NCI-H2227 (cell line): ENCODE results near the gene RIPOR3.
"Not testable (repeated sequence)": the region's sequence is repeated elsewhere in the genome, so short reads cannot be mapped to it uniquely, and the experiment has no call there.

ENCODE experiments used
- DNase-seq: peaks from one replicate; lab custom pipeline; 2025; ENCODE audit not compliant: unreplicated experiment; lab: John Stamatoyannopoulos, UW

RIPOR3 gene

DNA sequence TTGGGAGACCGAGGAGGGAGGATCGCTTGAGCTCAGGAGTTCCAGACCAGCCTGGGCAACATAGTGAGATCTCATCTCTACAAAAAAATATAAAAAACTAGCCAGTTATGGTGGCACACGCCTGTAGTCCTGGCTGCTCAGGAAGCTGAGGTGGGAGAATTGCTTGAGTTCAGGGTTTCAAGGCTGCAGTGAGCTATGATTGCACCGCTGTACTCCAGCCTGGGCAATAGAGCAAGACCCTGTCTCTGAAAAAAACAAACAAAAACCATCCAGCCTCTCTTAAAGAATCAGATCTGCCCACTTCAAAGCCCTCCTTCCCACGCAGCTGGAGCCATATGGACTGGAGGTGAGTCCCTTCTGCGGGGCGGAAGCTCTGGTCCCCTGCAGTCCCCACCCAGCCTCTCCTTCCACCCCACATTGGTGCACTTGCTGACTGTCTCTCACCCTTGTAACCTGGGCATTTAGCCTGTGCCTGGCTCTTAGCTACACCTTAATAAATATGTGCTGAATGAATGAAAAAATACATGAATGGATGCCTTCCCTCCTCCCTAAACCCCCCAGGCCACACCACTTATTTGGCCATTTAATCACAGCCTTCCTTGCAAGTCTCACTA, 32.9 kb upstream of the RIPOR3 start:
- DNase-seq: peak; percentile 35

DNA sequence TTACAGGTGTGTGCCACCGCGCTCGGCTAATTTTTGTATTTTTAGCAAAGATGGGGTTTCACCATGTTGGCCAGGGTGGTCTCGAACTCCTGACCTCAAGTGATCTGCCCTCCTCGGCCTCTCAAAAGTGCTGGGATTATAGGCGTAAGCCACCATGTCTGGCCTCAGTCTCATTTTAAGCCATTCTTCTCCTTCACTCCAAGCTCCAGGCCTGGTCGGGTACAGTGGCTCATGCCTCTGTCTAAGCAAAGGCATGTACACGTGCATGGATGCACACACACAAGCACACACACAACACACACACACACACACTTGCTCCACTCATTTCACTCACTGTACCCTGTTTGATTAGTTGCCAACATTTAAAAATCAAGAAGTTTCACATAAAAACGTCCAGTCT, 32.3 kb upstream of the RIPOR3 start:
- no peak for DNase-seq

DNA sequence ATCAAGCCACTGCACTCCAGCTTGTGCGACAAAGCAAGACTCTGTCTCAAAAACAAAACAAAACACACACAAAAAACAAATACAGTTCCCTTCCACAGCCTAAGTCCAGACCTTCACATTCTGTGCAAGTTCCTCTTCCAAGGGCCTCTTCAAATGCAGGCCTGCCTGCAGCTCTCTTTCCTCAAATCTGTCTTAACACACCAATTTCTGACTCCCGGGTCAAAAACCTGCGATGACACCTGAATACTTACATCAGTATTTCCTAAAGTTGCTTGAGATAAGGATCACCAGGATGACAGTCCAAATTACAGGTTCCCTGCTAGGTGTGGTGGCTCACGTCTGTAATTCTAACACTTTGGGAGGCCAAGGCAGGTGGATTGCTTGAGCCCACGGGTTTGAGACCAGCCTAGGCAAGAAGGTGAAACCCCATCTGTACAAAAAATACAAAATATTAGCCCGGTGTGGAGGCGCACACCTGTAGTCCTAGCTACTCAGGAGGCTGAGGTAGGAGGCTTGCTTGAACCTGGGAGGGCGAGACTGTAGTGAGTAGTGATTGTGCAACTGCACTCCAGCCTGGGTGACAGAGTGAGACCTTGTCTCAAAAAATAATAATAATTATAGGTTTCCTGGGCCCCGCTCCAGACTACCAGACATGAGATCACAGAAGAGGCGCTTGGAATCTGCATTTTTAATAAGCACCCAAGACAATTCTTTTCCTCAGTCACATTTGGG, 31.2 kb upstream of the RIPOR3 start:
- no peak for DNase-seq

DNA sequence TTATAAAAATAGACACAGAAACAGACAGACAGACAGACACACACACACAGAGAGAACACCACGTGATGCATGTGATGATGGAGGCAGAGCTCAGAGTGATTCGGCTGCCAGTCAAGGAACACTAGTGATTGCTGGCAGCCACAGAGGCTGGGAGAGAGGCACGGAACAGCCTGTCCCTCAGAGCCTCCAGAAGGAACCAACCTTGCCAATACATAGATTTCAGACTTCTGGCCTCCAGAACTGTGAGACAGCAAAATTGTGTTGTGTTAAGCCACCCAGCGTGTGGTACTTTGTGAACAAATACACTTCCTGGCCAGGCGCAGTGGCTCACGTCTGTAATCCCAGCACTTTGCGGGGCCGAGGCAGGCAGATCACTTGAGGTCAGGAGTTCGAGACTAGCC, 30.5 kb upstream of the RIPOR3 start:
- DNase-seq: no peak

DNA sequence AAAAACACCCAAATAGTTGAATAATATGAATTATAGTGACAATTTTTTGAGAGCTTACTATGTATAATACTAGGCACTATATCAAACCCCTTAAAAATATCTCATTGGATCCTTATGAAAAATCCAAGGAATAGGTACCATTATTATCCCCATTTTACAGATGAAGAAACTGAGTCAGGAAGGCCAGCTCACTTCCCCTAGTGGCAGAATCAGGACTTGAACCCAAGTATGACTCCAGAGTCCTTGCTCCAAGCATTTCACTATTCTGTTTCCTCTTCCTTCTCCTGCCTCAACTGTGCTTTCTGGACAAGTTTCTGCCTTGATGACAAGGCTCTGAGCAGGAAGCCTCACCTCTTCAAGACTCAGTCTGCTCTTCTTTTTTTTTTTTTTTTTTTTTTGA, 29.2 kb upstream of the RIPOR3 start:
- no peak for DNase-seq

DNA sequence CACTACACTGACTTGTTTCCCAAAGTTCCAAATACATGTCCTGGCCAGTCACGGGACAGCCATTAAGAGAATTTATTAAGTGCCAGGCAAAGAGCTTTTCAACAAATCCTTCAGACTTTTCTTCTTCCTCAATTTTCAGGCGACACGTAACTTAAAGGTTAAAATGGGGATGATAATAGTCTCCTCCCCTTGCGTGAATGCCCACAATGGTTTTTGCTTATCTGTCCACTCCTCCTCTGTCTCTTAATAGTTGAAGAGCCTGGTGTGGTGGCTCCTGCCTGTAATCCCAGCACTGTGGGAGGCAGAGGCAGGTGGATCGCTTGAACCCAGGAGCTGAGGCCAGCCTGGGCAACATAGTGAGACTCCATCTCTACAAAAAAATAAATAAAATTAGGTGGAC, 28.7 kb upstream of the RIPOR3 start:
- no peak for DNase-seq

DNA sequence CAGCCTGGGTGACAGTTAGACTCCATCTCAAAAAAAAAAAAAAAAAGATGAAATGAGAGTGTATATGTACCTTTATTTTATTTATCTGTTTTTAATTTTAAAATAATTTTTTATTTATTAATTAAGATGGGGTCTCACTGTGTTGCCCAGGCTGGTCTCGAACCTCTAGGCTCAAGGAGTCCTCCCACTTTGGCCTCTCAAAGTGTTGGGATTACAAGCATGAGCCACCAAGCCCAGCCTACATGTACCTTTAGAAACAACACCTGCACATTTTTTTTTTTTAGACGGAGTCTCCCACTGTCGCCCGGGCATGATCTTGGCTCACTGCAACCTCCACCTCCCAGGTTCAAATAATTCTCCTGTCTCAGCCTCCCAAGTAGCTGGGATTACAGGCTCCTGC, 28.0 kb upstream of the RIPOR3 start:
- DNase-seq: no peak

DNA sequence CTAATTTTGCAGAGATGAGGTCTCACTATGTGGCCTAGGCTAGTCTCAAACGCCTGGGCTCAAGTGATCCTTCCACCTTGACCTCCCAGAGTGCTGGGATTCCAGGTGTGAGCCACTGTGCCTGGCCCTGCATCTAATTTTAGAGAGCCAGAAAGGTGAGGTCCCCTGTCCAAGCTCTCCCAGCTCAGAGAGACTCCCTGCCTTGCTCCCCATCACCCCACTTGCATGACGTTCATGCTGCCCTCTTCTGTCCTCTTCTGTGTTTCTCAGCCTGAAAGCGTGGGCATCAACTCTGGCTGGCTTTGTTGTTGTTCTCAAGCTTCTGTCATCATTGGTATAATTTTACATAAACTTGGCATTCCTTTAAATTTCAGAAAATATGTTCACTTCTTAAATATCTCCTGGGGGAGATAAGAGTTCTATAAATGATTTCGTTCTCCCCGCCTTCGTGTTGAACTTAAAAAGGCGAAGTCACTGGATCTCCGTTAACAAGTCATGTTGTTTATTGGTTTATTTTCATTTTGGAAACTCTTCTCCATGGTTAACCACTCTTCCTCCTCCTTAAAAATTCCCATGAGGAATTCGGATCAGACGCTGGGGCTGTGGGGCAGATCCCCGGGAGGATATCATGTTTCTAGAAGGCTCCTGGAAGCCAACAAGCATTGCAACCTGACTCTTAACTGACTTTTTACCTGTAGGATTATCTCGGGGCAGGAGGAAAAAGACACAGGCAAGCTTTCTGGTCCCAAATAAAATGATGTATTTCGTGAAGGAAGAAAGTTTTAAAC, 26.8 kb upstream of the RIPOR3 start:
- no peak for DNase-seq

DNA sequence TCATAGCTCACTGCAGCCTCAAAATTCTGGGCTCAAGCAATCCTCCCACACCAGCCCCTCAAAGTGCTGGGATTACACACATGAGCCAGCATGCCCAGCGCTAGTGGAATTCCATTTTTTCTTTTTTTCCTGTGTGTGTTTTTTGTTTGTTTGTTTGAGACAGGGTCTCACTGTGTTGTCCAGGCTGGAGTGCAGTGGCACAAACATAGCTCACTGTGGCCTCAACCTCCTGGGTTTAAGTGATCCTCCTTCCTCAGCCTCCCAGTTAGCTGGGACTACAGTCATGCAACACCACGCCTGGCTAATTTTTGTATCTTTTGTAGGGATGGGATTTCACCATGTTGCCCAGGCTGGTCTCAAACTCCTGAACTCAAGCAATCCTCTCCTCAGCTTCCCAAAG, 26.0 kb upstream of the RIPOR3 start:
- DNase-seq: no peak

DNA sequence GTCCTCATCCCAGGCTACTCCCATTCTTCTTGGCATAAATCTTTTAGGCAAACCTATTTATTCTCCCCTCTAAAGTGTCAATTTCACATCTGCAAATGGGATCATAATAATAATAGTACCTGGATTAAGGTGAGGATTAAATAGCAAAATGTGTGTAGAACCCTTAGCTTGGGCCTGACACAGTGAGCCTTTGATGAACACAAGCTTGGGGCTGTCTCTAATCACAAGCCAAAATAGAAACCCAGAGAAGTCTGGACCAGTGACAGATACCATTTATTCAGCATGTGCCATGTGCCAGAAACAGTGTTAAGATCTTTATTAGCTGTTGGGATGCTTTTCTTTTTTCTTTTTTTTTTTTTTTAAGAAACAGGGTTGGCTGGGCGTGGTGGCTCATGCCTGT, 25.2 kb upstream of the RIPOR3 start:
- DNase-seq: no peak

DNA sequence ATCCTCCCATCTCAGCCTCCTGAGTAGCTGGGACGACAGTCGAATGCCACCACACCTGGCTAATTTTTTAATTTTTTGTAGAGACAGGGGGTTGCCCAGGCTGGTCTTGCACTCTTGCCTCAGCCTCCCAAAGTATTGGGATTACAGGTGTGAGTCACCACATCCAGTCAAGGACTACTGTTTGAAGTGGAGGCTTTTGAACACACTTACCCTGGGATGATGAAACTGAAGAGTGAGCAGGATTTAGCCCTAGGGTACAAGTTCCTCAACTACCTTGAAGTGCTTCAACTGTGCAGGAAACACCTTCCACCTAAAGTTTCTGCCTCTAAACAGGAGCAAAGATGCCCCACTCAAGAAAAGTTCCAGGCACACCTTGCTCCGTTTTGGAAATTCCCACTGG, 24.4 kb upstream of the RIPOR3 start:
- DNase-seq: no peak

DNA sequence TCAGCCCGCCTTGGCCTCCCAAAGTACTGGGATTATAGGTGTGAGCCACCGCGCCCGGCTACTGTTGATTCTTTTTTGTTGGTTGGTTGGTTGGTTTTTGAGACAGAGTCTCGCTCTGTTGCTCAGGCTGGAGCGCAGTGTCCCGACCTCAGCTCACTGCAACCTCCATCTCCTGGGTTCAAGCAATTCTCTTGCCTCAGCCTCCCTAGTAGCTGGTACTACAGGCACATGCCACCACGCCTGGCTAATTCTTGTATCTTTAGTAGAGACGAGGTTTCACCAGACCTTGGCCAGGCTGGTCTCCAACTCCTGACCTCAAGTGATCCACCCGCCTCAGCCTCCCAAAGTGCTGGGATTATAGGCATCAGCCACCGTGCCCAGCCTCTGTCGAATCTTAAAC, 23.1 kb upstream of the RIPOR3 start:
- not testable (repeated sequence) for DNase-seq

DNA sequence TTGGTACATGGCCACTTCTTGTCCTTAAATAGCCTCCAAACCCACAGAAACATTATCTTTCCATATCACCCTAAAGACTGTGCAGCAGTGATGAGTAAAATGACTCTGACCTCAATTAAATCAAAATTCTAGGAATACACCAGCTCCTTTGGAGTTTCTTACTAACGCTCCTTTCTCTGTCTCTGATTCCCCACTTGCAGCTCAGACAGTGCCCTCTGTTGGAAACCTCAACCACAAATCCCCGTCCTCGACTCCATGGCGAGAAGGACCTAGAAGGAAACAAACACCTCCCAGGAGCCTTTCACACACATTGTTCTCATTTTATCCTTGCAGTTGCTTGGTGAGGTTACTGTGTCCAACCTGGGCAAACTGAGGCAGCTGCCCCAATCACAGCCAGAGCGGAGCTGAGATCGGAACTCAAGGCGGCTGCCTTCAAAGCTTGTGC, 22.3 kb upstream of the RIPOR3 start:
- no peak for DNase-seq

DNA sequence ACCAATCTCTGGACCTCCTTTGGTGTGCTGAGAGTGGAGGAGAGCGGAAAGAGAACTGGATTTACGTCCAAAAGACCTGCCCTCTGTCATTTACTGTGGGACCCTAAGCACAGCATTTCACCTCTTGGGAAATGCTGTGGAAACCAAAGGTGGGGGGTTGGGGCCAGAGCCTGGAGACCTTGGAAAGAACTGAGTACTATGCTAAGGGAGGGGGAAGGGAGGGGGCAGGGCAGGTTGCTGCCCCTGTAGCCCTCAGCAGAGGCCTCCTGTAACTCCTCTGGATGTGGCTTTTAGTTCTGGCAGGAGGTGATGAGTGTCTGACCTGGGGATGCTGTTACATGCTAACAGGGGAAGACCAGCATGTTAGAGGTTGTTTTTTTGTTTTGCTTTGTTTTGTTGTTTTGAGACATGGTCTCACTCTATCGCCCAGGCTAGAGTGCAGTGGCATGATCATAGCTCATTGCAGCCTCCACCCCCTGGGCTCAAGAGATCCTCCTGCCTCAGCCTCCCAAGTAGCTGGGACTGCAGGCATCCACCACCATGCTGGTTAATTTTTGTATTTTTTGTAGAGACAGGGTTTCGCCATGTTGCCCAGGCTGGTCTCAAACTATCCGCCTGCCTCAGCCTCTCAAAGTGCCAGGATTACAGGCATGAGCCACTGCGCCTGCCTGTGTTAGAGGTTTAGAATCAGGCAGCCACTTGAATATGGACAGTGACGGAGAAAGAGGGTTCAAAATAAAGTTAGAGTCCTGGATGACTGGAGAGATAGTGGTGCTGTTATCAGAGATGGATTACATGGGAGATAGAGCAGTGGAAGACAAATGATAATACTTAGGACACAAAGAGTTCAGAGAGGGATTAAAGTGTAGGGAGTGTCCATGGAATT, 21.7 kb upstream of the RIPOR3 start:
- DNase-seq: no peak

DNA sequence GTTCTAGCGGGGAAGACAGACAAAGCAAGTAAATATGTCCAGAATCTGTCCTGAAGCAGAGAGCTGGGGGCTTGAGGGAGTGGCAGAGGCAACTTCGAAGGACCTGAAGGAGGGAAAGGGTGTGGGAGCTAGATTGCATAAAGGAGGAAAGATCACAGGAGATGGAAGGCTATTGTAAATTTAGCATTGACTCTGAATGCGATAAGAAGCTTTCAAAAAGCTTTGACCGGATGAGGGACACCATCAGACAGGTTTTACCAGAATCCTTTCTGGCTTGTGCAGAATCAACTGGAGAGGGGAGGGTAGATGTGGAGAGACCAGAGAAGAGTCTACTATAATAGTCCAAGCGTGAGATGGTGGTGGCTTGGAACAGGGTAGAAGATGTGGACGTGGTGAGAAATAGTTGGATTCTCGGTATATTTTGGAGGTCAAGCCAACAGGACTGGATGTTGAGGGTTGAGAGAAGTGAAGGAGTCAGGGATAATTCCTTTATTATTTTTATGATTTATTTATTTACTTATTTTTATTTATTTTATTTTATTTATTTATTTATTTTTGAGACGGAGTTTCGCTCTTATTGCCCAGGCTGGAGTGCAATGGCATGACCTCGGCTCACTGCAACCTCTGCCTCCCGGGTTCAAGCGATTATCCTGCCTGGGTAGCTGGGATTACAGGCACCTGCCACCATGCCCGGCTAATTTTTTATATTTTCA, 19.9 kb upstream of the RIPOR3 start:
- DNase-seq: no peak

DNA sequence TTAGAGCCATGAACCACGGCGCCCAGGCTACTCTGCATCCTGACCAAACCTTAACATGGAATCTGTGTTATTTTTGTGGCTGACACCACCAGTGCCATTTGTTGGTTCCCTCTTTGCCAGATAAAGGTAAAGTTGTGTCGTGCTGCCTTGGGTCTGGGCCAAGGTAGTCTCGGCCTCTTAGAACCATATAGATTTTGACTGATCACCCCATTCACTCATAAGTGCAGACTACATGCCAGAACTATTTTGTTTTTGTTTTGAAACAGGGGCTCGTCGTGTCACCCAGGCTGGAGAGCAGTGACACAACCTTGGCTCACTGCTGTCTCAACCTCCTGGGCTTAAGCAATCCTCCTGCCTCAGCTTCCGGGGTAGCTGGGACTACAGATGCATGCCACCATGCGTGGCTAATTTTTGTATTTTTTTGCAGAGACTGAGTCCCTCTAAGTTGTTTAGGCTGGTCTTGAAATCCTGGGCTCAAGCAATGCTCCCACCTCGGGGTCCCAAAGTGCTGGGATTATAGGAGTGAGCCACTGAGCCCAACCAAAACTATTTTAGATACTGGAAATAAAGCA, 19.2 kb upstream of the RIPOR3 start:
- DNase-seq: no peak

DNA sequence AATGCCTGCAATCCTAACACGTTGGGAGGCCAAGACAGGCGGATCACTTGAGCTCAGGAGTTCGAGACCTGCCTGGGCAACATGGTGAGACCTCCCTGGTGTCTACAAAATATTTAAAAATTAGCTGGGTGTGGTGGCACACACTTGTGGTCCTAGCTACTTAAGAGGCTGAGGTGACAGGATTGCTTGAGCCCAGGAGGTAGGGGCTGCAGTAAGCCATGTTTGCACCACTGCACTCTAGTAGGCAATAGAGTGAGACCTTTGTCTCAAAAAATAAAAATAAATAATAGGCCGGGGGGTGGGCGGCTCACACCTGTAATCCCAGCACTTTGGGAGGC, 18.3 kb upstream of the RIPOR3 start:
- DNase-seq: no peak

DNA sequence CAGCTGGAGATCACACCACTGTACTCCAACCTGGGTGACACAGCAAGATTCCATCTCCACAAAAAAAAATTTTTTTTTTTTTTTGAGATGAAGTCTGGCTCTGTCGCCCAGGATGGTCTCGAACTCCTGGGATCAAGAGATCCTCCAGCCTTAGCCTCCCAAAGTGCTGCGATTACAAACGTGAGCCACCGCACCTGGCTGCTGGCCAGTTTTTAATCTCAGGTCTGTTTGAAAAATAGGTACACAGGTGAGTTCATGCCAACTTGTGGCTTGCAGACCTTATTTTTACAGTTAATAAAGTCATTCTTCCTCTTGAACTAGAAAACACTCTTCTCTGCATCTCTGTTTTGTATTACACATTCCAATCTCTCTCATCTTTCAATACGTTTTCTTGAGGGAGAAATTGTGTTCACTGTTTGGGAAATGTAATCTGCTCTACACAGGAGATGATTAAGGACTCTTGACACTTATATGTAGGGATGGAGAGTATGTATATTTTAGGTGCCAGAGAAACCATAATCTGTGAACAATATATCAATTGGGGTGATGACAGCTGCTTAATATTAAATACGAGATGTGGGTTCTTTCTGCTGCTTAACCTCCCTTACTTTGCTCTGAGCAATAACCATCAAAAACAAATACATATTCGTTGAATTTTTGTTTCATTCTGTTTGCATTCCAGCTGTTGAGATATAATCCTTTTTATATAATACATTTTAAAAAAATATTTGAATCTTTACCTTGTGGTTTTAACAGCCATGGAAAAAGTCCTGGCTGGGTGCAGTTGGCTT, 17.7 kb upstream of the RIPOR3 start:
- DNase-seq: no peak

DNA sequence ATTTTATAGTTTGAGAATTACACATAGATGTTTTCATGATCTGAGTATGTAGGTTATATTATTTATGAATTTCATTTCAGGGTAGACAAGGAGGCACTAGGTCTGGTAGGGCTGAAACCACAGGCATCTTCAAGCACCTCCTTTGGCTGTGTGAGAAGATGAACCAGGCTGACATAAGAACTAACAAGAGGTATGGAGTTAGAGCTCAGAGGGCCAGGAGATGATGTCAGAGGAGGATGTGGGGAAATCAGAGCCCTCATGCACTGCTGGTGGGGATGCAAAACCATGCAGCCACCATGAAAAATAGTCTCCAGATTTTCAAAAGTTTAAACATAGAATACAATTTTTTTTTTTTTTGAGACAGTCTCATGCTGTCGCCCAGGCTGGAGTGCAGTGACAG, 13.6 kb upstream of the RIPOR3 start:
- DNase-seq: no peak

DNA sequence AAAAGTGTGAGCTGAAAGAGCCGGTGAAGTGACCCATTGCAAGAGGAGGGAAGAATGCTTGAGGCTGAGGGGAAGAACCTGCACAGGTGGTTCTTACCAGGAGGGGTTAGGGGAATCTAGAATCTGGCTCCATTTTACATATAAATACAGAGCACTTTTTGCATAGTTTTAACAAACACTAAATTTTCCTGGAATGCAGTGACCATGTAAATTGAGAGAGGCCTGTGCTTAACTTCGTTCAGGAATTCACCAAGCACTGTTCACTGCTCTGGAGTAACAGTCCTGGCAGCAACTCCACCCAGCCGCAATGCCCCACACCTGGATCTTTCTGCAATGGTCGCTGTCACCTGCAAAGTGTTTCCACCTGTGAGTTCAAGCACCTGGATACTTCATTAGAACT, 13.2 kb upstream of the RIPOR3 start:
- no peak for DNase-seq
